Measurements from ENCODE around the gene FXYD3. TPM values are rescaled to one million over a fixed set of nuclear protein-coding genes. Genes with fewer than 3 reads are reported as not detected.

FXYD3 gene
- total RNA-seq, 4 donors from 2014 or later, result 0.38 to 2.6 TPM; not detected in 2

DNA sequence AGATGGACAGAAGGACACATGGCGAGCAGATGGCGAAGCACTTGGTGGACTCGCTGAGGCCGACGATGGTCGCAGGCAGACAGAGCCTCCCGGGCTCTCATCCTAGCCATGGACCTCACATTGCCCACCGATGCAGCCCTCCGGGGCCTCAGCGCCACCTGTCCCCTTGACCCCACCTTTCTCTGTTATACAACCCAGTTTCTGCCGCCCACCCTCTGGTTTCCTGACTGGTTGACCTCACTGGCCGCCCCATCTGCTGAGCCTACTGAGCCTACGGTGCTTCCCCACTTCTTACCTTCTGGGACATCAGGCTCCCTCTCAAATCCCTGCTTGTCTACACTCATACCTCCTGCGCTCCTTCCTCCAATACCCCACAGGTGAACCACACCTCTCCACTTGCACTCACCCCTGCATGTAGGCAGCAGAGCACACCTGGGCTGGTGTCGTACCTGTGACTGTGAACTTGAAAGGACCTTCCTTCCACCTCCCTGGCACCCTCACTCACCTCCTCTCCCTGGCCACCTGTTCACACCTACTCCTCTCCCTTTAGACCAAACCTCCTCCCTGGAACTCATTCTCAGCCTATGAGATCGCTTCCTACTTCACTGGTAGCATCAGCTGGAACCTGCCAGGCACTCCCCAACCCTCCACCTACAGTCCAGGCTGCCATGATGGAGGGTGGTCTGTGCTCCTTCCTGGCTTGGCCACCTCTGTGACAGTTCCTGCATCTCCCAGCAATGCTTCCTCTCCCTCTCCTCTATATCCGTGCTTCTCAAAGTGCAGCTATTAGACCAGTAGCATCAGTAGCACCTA is 38.0 kb upstream of the FXYD3 start:
- DNase-seq (ENCODE audit: low spot score), result no peak
- TF ChIP-seq, protein P1, sequence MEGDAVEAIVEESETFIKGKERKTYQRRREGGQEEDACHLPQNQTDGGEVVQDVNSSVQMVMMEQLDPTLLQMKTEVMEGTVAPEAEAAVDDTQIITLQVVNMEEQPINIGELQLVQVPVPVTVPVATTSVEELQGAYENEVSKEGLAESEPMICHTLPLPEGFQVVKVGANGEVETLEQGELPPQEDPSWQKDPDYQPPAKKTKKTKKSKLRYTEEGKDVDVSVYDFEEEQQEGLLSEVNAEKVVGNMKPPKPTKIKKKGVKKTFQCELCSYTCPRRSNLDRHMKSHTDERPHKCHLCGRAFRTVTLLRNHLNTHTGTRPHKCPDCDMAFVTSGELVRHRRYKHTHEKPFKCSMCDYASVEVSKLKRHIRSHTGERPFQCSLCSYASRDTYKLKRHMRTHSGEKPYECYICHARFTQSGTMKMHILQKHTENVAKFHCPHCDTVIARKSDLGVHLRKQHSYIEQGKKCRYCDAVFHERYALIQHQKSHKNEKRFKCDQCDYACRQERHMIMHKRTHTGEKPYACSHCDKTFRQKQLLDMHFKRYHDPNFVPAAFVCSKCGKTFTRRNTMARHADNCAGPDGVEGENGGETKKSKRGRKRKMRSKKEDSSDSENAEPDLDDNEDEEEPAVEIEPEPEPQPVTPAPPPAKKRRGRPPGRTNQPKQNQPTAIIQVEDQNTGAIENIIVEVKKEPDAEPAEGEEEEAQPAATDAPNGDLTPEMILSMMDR (IDR thresholded peaks at IDR 0.05), result no peak
- no peak for ATAC-seq (ENCODE audit: low FRiP score)

DNA sequence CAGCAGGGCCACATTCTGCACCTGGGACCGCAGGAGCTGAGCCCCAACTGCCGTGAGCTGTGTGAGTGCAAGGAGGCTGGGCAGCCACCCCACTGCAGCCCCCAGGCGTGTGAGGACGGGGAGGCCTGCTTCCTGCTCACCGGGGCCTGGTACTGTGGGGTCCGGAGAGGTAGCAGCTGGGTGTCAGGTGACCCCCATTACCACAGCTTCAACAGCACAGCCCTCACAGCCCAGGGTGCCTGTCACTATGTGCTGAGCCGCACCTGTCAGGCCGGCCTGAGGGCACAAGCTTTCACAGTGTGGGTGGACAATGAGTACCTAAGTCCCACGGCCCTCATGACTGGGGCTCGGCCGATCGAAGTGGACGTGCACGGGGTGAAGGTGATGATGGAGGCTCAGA is 35.8 kb upstream of the FXYD3 start:
- no peak for ATAC-seq (ENCODE audit: low FRiP score)
- DNase-seq (ENCODE audit: low spot score), result no peak
- TF ChIP-seq, protein P1 (IDR thresholded peaks at IDR 0.05), result no peak

DNA sequence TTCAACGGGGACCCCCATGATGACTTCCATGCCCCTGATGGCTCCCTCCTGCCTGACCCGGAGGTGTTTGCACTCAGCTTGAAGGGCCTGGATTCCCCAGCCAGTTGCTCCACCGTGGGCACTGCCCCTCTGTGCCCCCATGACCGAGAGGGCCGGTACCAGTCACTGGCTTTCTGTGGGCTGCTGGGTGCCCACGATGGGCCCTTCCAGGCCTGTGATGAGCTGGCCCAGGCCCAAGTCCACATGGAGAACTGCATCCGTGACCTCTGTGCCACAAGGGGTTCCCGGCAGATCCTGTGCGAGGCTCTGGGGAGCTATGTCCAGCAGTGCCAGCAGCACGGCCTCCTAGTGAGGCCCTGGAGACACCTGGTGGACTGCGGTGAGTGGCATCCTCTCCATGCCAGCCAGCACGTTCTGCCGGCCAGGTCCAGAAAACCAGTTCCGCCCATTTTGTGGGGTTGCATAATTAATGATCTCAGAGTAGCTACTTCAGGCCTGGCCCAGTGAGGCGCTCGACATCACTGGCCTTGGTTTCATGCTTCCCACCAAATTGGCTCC is 34.9 kb upstream of the FXYD3 start:
- DNase-seq (ENCODE audit: low spot score) (no peak), ATAC-seq (ENCODE audit: low FRiP score) (no peak)
- TF ChIP-seq, protein P1 (IDR thresholded peaks at IDR 0.05), result no peak

DNA sequence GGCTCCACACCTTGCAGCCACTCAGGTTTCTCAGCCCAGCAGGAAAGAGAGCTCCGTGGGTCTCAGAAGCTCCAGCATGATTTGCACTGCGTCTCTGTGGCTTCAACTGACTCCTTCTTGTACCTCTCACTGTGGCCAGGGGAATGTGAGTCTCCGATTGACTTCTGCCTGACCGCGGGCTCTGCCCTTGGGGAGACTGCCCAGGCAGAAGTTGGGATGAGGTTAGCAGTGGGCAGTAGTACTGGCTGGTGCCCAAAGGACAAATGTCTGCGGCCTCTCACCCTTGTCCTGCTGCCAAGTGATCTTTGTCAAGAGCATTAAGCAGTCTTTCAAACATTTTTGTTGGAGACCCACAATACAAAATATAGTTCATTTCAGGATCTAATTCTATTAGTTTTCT is 34.4 kb upstream of the FXYD3 start:
- ATAC-seq (ENCODE audit: low FRiP score) (no peak), DNase-seq (ENCODE audit: low spot score) (no peak)
- TF ChIP-seq, protein P1 (IDR thresholded peaks at IDR 0.05), result no peak

DNA sequence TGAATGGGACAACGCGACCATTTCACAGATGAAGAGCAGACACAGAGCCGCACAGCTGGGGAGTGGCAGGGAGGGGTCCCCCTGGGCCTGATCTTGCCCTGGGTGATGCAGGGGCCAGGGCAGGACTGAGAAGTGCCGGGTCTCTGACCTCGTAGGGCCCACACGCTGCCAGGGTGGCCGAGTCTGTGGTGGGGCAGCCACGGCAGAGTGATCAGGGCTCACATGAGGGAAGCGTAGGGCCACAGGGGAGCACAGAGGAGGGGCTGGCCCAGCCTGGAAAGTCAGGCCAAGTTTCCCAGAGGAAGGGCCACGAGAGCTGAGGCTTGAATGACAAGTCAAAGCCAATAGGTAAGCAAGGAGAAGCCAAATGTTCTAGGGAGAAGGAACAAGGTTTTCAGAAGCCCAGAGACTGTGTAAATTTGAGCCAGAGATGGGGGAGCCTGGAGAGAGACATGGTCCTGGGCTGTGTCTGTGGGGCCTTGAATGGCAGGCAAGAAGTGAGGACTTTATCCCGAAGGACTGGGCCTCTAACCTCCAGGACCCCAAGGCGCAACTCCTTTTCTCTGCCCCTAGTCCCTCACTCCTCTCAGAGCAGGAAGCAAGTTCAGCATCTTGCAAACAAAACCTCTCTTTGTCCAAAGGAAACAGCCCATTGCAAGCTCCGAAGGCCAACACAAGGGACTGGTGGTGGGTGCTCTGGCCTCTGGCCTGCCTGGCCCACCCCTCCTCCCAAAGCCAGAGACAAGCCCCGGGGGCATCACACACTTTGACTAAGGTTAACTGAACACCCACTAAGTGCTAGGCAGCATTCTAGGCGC is 31.7 kb upstream of the FXYD3 start:
- no peak for DNase-seq (ENCODE audit: low spot score)
- no peak for ATAC-seq (ENCODE audit: low FRiP score)
- TF ChIP-seq, protein P1 (IDR thresholded peaks at IDR 0.05), result no peak

DNA sequence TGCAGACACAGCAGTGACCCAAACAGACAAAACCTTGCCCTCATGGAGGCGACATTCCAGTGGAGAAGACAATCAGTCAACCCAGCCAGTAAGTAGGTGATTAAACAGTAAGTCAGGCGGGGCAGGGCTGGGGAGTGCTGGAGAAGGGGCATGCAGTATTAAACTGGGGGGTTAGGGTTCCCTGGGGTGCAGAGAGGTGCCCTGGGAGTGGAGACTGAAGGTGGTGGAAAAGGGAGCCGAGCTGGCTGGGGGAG is 31.2 kb upstream of the FXYD3 start:
- ATAC-seq (ENCODE audit: low FRiP score), result no peak
- DNase-seq (ENCODE audit: low spot score), result no peak
- TF ChIP-seq, protein P1 (IDR thresholded peaks at IDR 0.05), result no peak
